MCF 10A (cell line): Measurements from ENCODE around the gene HPCAL1. TPM values are rescaled to one million over a fixed set of nuclear protein-coding genes. Genes with fewer than 3 reads are reported as not detected.
A peak's percentile ranks its signal among the peaks of the same experiment; 100 is the strongest.

Experiments used
- BruUV-seq: library from RNA; stranded (reverse); fragments of 400-500 nt; replicated peaks from 2 replicates; lab custom pipeline; 2021; lab: Mats Ljungman, UMichigan
- CTCF ChIA-PET: fragments of 300-600 bp; sonication (Branson Sonifier 250); formaldehyde crosslinking; extraction: SDS; loops from one replicate; lab custom pipeline; 2021; ENCODE audit warnings: antibody characterized with exemption, inconsistent platforms; lab: Yijun Ruan, JAX
- POLR2A ChIA-PET: fragments of 300-600, 350-650 bp; sonication (Branson Sonifier 250); formaldehyde crosslinking; extraction: SDS; loops from one replicate; lab custom pipeline; 2020; ENCODE audit warnings: antibody characterized with exemption, inconsistent platforms; lab: Yijun Ruan, JAX
- DNase-seq: peaks from one replicate; pipeline ENCODE4 v3.0.0-alpha.2; 2018; ENCODE audit not compliant: unreplicated experiment
- H3K27ac Mint-ChIP-seq: one replicate; pipeline ENCODE4 v1.8.0; 2022; ENCODE audit warnings: mild to moderate bottlenecking, low read depth, mixed read lengths; ENCODE audit not compliant: unreplicated experiment
- H3K27me3 Mint-ChIP-seq: one replicate; pipeline ENCODE4 v1.8.0; 2022; ENCODE audit warnings: mixed read lengths; ENCODE audit not compliant: insufficient read depth, unreplicated experiment
- H3K36me3 Mint-ChIP-seq: one replicate; pipeline ENCODE4 v1.8.0; 2022; ENCODE audit warnings: mild to moderate bottlenecking, moderate library complexity, mixed read lengths; ENCODE audit not compliant: insufficient read depth, unreplicated experiment
- H3K4me1 Mint-ChIP-seq: one replicate; pipeline ENCODE4 v1.8.0; 2022; ENCODE audit warnings: mixed read lengths; ENCODE audit not compliant: insufficient read depth, unreplicated experiment
- H3K4me3 Mint-ChIP-seq: one replicate; pipeline ENCODE4 v1.8.0; 2022; ENCODE audit warnings: mild to moderate bottlenecking, moderate library complexity, mixed read lengths; ENCODE audit not compliant: unreplicated experiment
- H3K9me3 Mint-ChIP-seq: one replicate; pipeline ENCODE4 v1.8.0; 2022; ENCODE audit warnings: mixed read lengths; ENCODE audit not compliant: unreplicated experiment
- CTCF ChIP-seq: fragments of 200-600 bp; IDR thresholded peaks from one replicate; pipeline ENCODE4 v1.8.0; 2022; ENCODE audit warnings: antibody characterized with exemption, mild to moderate bottlenecking; ENCODE audit not compliant: unreplicated experiment
- intact Hi-C: fragments of 100-400 bp; cut with micrococcal nuclease; formaldehyde crosslinking; loops from 2 replicates; pipeline ENCODE4 v1.14.1; 2022
- total RNA-seq: library from RNA; stranded (reverse); gene quantifications from 2 replicates; pipeline ENCODE4 v1.2.3, GENCODE V29; 2022

HPCAL1 gene
- total RNA-seq, 1 experiment from 2014 or later, result 144 TPM

GRCh38 chr2:10342245-10342951 lies 39.7 kb downstream of the HPCAL1 start:
- DNase-seq, result no peak
- no peak for TF ChIP-seq CTCF
- Mint-ChIP-seq H3K9me3 (no peaks in the 10 kb centered on the region), H3K27me3 (no peaks in the 10 kb centered on the region), H3K4me1 (peaks cover 41% of the 10 kb centered on the region), H3K4me3 (no peak overlapping the region), H3K27ac (no peak overlapping the region), H3K36me3 (peaks cover 7% of the 10 kb centered on the region)
- intact Hi-C loops, result no loop called here
- ChIA-PET CTCF (interaction anchor here (0.9 to 1.7 kb wide), 2 partner anchors 10 to 67 kb away, joined by 4 to 5 read pairs; no protein-coding TSS in a partner anchor), POLR2A (no interaction called here)
- no TSS peak for BruUV-seq

- no peak for TF ChIP-seq CTCF
- peaks cover 6% of the 10 kb centered on the region for H3K36me3 Mint-ChIP-seq
- no peaks in the 10 kb centered on the region for H3K9me3 Mint-ChIP-seq
- CTCF ChIA-PET, result interaction anchor here (0.9 to 1.7 kb wide), 2 partner anchors 11 to 66 kb away, joined by 4 to 5 read pairs; no protein-coding TSS in a partner anchor
- no TSS peak for BruUV-seq
- no peaks in the 10 kb centered on the region for H3K27me3 Mint-ChIP-seq
- no peak for DNase-seq
- intact Hi-C loops, result no loop called here
- H3K4me1 Mint-ChIP-seq, result peaks cover 41% of the 10 kb centered on the region
- POLR2A ChIA-PET, result no interaction called here
- H3K27ac Mint-ChIP-seq, result no peak overlapping the region
- H3K4me3 Mint-ChIP-seq, result no peak overlapping the region
Measured at GRCh38 chr2:10343191-10343590, 40.5 kb downstream of the HPCAL1 start.

- ChIA-PET POLR2A (no interaction called here), CTCF (no interaction called here)
- intact Hi-C loops, result no loop called here
- peaks cover 37% of the 10 kb centered on the region for H3K4me1 Mint-ChIP-seq
- no peak overlapping the region for H3K27ac Mint-ChIP-seq
- H3K4me3 Mint-ChIP-seq, result no peak overlapping the region
- TF ChIP-seq CTCF, result no peak
- BruUV-seq, result no TSS peak
- peaks cover 1% of the 10 kb centered on the region for H3K36me3 Mint-ChIP-seq
- no peaks in the 10 kb centered on the region for H3K9me3 Mint-ChIP-seq
- H3K27me3 Mint-ChIP-seq, result no peaks in the 10 kb centered on the region
- DNase-seq, result no peak
Measured at GRCh38 chr2:10343658-10344057, 41.0 kb downstream of the HPCAL1 start.

GRCh38 chr2:10344105-10345066 lies 41.7 kb downstream of the HPCAL1 start:
- H3K27me3 Mint-ChIP-seq, result no peaks in the 10 kb centered on the region
- H3K4me3 Mint-ChIP-seq, result no peak overlapping the region
- peaks cover 33% of the 10 kb centered on the region for H3K4me1 Mint-ChIP-seq
- no peak for TF ChIP-seq CTCF
- no TSS peak for BruUV-seq
- ChIA-PET POLR2A (no interaction called here), CTCF (interaction anchor here (0.8 kb wide), 1 partner anchor 65 kb away, joined by 3 read pairs; no protein-coding TSS in a partner anchor)
- H3K36me3 Mint-ChIP-seq, result no peaks in the 10 kb centered on the region
- intact Hi-C loops, result no loop called here
- DNase-seq, result no peak
- no peaks in the 10 kb centered on the region for H3K9me3 Mint-ChIP-seq
- H3K27ac Mint-ChIP-seq, result peak overlapping the region; percentile 20
